ENCODE results near the gene UMODL1.
"Not testable (repeated sequence)": the region's sequence is repeated elsewhere in the genome, so short reads cannot be mapped to it uniquely, and the experiment has no call there.

UMODL1 gene

GRCh38 chr21:42102991-42103390 lies 31.9 kb downstream of the UMODL1 start:
- no peak for DNase-seq

GRCh38 chr21:42103843-42104242 lies 32.7 kb downstream of the UMODL1 start:
- DNase-seq = no peak

GRCh38 chr21:42105476-42106315 lies 34.6 kb downstream of the UMODL1 start:
- no peak for DNase-seq

GRCh38 chr21:42106425-42106824 lies 35.3 kb downstream of the UMODL1 start:
- no peak for DNase-seq

GRCh38 chr21:42107177-42107880 lies 36.2 kb downstream of the UMODL1 start:
- no peak for DNase-seq

GRCh38 chr21:42107881-42108553 lies 36.9 kb downstream of the UMODL1 start:
- peak; percentile 77 for DNase-seq

- no peak for DNase-seq
Measured at GRCh38 chr21:42108554-42109340, 37.6 kb downstream of the UMODL1 start.

- no peak for DNase-seq
Measured at GRCh38 chr21:42109473-42109872, 38.4 kb downstream of the UMODL1 start.

- DNase-seq = no peak
Measured at GRCh38 chr21:42109873-42110525, 38.9 kb downstream of the UMODL1 start.

GRCh38 chr21:42110691-42111469 lies 39.8 kb downstream of the UMODL1 start:
- no peak for DNase-seq

GRCh38 chr21:42111470-42111743 lies 40.3 kb downstream of the UMODL1 start:
- no peak for DNase-seq

- DNase-seq = no peak
Measured at GRCh38 chr21:42111811-42112210, 40.7 kb downstream of the UMODL1 start.

- no peak for DNase-seq
Measured at GRCh38 chr21:42112238-42112637, 41.1 kb downstream of the UMODL1 start.

GRCh38 chr21:42112857-42113256 lies 41.7 kb downstream of the UMODL1 start:
- no peak for DNase-seq

- DNase-seq = no peak
Measured at GRCh38 chr21:42113926-42114409, 42.9 kb downstream of the UMODL1 start.

GRCh38 chr21:42114646-42115045 lies 43.5 kb downstream of the UMODL1 start:
- DNase-seq = no peak

GRCh38 chr21:42115136-42115683 lies 44.1 kb downstream of the UMODL1 start:
- DNase-seq = no peak

GRCh38 chr21:42116551-42116950 lies 45.4 kb downstream of the UMODL1 start:
- not testable (repeated sequence) for DNase-seq

- DNase-seq = peak; percentile 66
Measured at GRCh38 chr21:42117229-42117966, 46.3 kb downstream of the UMODL1 start.

- no peak for DNase-seq
Measured at GRCh38 chr21:42117967-42118780, 47.1 kb downstream of the UMODL1 start.

Measured in NCI-H526 treated with DMSO at 0.1 percent for 48 hours (cell line).